HL-60 (cell line): ENCODE measurements around the gene MKRN1.

Experiments used
- TF ChIP-seq, protein P1 (sequence below): IDR thresholded peaks from 2 replicates; pipeline ENCODE4 v1.6.1; 2012; ENCODE audit warnings: low read depth; ENCODE audit not compliant: insufficient replicate concordance
- TF ChIP-seq, protein P2 (sequence below): IDR thresholded peaks from one replicate; pipeline ENCODE4 v1.5.1; 2011; ENCODE audit warnings: low read length, control low read depth, inconsistent platforms; ENCODE audit not compliant: insufficient read depth

DNA sequence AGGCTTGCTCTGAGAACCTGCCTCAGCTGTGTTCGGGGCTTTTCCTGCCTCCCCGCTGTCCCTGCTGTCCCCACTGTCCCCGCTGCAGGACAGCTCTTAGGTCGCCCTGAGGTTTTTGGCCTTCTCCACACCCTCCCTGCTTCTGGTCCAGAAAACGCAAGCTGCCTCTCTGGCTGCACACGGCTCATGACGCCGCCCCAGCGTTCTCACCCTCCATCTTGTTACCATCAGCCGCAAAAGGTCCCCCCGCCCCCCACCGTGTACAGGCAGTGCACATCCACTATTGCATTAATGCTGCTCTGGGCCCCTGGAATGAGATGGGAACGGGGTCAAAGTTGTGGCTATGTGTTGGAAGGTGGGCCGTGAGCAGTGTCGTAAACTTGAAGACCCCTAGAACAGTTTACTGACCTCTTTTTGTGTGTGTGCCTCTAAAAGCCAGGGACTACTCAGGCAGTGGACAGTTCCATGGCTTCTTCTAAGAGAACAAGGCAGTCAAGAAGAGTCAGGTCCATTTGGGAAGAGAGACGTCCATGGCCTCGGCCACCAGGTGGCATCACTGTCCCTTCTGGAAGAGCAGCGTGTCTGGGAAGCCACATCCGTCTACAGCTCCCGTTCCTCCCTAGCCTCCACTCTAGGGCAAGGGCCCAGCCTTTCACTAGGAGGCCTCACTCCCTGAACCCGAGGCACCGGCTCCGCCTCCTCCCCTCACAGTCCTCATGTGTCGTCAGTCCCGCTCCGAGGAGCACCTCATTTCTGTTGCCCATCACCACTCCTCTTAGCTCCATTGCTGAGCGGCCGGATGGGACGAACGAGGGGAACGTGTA is 38.5 kb upstream of the MKRN1 start:
- TF ChIP-seq, protein P1, sequence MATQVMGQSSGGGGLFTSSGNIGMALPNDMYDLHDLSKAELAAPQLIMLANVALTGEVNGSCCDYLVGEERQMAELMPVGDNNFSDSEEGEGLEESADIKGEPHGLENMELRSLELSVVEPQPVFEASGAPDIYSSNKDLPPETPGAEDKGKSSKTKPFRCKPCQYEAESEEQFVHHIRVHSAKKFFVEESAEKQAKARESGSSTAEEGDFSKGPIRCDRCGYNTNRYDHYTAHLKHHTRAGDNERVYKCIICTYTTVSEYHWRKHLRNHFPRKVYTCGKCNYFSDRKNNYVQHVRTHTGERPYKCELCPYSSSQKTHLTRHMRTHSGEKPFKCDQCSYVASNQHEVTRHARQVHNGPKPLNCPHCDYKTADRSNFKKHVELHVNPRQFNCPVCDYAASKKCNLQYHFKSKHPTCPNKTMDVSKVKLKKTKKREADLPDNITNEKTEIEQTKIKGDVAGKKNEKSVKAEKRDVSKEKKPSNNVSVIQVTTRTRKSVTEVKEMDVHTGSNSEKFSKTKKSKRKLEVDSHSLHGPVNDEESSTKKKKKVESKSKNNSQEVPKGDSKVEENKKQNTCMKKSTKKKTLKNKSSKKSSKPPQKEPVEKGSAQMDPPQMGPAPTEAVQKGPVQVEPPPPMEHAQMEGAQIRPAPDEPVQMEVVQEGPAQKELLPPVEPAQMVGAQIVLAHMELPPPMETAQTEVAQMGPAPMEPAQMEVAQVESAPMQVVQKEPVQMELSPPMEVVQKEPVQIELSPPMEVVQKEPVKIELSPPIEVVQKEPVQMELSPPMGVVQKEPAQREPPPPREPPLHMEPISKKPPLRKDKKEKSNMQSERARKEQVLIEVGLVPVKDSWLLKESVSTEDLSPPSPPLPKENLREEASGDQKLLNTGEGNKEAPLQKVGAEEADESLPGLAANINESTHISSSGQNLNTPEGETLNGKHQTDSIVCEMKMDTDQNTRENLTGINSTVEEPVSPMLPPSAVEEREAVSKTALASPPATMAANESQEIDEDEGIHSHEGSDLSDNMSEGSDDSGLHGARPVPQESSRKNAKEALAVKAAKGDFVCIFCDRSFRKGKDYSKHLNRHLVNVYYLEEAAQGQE: no peak
- TF ChIP-seq, protein P2, sequence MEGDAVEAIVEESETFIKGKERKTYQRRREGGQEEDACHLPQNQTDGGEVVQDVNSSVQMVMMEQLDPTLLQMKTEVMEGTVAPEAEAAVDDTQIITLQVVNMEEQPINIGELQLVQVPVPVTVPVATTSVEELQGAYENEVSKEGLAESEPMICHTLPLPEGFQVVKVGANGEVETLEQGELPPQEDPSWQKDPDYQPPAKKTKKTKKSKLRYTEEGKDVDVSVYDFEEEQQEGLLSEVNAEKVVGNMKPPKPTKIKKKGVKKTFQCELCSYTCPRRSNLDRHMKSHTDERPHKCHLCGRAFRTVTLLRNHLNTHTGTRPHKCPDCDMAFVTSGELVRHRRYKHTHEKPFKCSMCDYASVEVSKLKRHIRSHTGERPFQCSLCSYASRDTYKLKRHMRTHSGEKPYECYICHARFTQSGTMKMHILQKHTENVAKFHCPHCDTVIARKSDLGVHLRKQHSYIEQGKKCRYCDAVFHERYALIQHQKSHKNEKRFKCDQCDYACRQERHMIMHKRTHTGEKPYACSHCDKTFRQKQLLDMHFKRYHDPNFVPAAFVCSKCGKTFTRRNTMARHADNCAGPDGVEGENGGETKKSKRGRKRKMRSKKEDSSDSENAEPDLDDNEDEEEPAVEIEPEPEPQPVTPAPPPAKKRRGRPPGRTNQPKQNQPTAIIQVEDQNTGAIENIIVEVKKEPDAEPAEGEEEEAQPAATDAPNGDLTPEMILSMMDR: peak; percentile 80
